ENCODE measurements around the gene SUN5. TPM values are rescaled to one million over a fixed set of nuclear protein-coding genes. Genes with fewer than 3 reads are reported as not detected.
"Not testable (repeated sequence)": the region's sequence is repeated elsewhere in the genome, so short reads cannot be mapped to it uniquely, and the experiment has no call there.

The SUN5 gene
- total and polyA plus RNA-seq, 9 donors = not detected

GRCh38 chr20:32960222-32960518 lies 44.1 kb downstream of the SUN5 start:
- Histone ChIP-seq H3K9me3 (no peaks in the 10 kb centered on the region), H3K4me3 (no peak overlapping the region), H3K4me1 (ENCODE audit: insufficient read depth) (no peaks in the 10 kb centered on the region), H3K27ac (no peak overlapping the region), H3K27me3 (no peaks in the 10 kb centered on the region), H3K36me3 (no peaks in the 10 kb centered on the region)
- no peak for DNase-seq
- TF ChIP-seq CTCF (IDR thresholded peaks at IDR 0.05) (no peak), POLR2A (IDR thresholded peaks at IDR 0.05) (no peak), EP300 (IDR thresholded peaks at IDR 0.05) (no peak)
- intact Hi-C loops (cut with DNase I) = no loop called here

- WGBS, 3 donors = 81 to 86% (median 82%) methylated on average over 14 of the region's 14 CpGs
- intact Hi-C loops (cut with DNase I) = no loop called here
- Histone ChIP-seq H3K27me3 (no peaks in the 10 kb centered on the region), H3K27ac (no peak overlapping the region), H3K9me3 (no peaks in the 10 kb centered on the region), H3K36me3 (no peaks in the 10 kb centered on the region), H3K4me1 (ENCODE audit: insufficient read depth) (no peaks in the 10 kb centered on the region), H3K4me3 (no peak overlapping the region)
- TF ChIP-seq CTCF (IDR thresholded peaks at IDR 0.05) (no peak), EP300 (IDR thresholded peaks at IDR 0.05) (no peak), POLR2A (IDR thresholded peaks at IDR 0.05) (no peak)
- DNase-seq = no peak
Measured at GRCh38 chr20:32959351-32960221, 44.6 kb downstream of the SUN5 start.

- no peak for DNase-seq
- Histone ChIP-seq H3K4me1 (ENCODE audit: insufficient read depth) (no peaks in the 10 kb centered on the region), H3K36me3 (no peaks in the 10 kb centered on the region), H3K27ac (no peak overlapping the region), H3K9me3 (no peaks in the 10 kb centered on the region), H3K27me3 (no peaks in the 10 kb centered on the region), H3K4me3 (no peak overlapping the region)
- intact Hi-C loops (cut with DNase I) = no loop called here
- TF ChIP-seq POLR2A (IDR thresholded peaks at IDR 0.05) (no peak), EP300 (IDR thresholded peaks at IDR 0.05) (no peak)
Measured at GRCh38 chr20:32958574-32958973, 45.7 kb downstream of the SUN5 start.

- WGBS, 3 donors = 69 to 79% (median 79%) methylated on average over 5 of the region's 5 CpGs
- intact Hi-C loops (cut with DNase I) = no loop called here
- no peaks in the 10 kb centered on the region for H3K9me3 ChIP-seq
- TF ChIP-seq CTCF (IDR thresholded peaks at IDR 0.05) (no peak), EP300 (IDR thresholded peaks at IDR 0.05) (no peak), POLR2A (IDR thresholded peaks at IDR 0.05) (no peak)
- H3K4me1 ChIP-seq (ENCODE audit: insufficient read depth) = no peaks in the 10 kb centered on the region
- H3K27ac ChIP-seq = no peak overlapping the region
- H3K27me3 ChIP-seq = no peaks in the 10 kb centered on the region
- no peak for DNase-seq
- no peak overlapping the region for H3K4me3 ChIP-seq
- H3K36me3 ChIP-seq = no peaks in the 10 kb centered on the region
Measured at GRCh38 chr20:32957459-32957858, 46.8 kb downstream of the SUN5 start.

- H3K4me3 ChIP-seq; H3K9me3 ChIP-seq; H3K4me1 ChIP-seq (ENCODE audit: insufficient read depth); H3K27me3 ChIP-seq; H3K36me3 ChIP-seq; intact Hi-C loops (cut with DNase I); DNase-seq; H3K27ac ChIP-seq: not testable (repeated sequence)
- WGBS, 3 donors = 6 to 22% (median 7%) methylated on average over 4 of the region's 4 CpGs
Measured at GRCh38 chr20:32950539-32950938, 53.7 kb downstream of the SUN5 start.

All from ovary (tissue), 9 donors.